HG02870 (cell line): ENCODE data around the gene NAV2.
"Not testable (repeated sequence)": the region's sequence is repeated elsewhere in the genome, so short reads cannot be mapped to it uniquely, and the experiment has no call there.

Experiments used
- ATAC-seq: cut with Tn5 transposase; IDR thresholded peaks from one replicate; pipeline ENCODE4 v1.9.1; 2021; ENCODE audit warnings: mild to moderate bottlenecking, moderate library complexity; ENCODE audit not compliant: unreplicated experiment

NAV2 gene

DNA sequence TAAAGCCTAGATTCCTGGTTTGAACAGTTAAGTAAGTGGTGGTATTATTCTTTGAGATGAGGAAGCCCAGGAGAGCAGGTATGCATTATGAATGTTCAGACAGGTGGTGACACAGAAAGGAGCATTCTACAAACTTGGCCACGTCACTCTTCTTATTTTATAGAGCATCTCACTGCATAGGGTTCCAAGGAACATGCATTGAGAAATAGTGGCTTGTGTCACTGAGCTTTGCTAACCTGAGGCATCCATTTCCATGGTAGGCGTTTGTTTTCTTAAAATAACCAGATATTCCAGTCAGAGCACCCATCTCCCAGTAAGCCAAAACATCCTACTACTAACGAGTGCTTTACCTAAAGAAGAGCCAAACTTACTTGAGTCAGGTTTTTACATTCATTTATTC is 169.7 kb downstream of the NAV2 start:
- no peak for ATAC-seq

- ATAC-seq = no peak
Observed at GRCh38 chr11:19886498-19886897, 173.9 kb downstream of the NAV2 start.

GRCh38 chr11:19887842-19888241 is 175.2 kb downstream of the NAV2 start:
- ATAC-seq = no peak

GRCh38 chr11:19889531-19889930 is 176.9 kb downstream of the NAV2 start:
- no peak for ATAC-seq

DNA sequence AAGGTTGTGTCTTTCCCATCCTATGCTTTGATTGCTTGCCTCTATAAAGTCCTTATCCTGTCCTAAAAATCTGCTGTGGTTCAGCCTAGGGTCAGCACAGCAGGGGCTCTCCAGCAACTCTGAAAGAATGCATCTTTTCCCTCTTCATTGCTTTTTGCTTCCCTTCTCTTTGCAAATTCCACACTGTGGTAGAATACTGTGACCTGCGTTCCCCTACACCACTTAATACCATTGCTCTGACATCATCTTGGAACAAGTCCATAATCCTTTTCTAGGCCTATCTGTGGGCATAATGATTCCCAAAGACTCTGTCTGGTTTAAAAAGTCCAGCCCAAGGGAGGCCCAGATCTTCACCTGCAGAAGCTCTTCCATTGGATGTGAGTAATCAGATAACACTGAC is 177.7 kb downstream of the NAV2 start:
- ATAC-seq = no peak

GRCh38 chr11:19891022-19891421 is 178.4 kb downstream of the NAV2 start:
- ATAC-seq = no peak

- ATAC-seq = no peak
Observed at GRCh38 chr11:19892387-19892786, 179.8 kb downstream of the NAV2 start.

GRCh38 chr11:19892876-19893275 is 180.2 kb downstream of the NAV2 start:
- ATAC-seq = no peak

DNA sequence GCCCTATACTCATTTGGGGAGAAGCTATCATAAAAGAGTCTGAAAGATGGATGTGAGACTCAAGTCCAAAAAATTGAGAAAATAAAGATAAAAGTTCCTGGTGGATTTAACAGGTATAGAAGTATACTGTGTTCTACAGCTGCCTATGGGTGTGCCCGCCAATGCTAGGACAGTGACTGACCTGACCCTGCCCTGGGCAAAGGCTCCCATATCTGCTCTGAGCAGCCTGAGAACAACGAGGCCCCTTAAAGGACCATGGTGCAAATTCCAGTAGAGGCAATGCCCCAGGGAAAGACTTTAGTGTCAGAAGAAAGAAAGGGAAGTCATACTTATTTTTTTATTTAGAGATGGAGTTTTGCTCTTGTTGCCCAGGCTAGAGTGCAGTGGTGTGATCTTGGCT is 181.8 kb downstream of the NAV2 start:
- no peak for ATAC-seq

DNA sequence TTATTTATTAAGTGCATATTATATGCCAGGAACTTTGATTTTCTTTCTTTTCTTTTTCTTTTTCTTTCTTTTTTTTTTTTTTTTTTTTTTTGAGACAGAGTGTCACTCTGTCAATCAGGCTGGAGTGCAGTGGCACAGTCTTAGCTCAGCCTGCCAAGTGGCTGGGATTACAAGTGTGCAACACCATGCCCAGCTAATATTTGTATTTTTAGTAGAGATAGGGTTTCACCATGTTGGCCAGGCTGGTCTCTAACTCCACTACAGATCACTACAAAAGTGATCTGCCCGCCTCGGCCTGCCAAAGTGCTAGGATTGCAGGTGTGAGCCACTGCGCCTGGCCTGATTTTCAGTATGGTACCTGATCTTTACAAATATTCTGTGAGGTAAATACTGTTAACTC is 182.4 kb downstream of the NAV2 start:
- ATAC-seq = not testable (repeated sequence)

DNA sequence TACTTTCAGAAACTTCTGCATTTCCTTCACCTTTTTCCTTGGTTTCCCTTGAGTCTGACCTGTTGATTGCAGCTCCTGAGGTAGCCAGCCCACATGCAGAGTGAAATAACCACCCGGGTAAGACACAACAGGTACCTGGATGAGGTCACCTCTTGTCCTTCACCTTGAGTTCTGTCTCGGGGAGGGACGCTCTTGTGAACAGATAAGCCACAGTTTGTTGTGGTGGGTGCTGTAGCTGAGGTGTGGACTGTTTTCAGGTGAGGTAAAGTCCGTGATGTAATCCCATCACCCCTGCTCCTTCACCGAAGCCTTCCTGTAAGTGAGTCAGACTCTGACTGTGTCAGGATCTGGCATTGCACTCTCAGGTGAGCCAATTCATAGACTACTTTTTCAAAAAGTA is 183.1 kb downstream of the NAV2 start:
- no peak for ATAC-seq

DNA sequence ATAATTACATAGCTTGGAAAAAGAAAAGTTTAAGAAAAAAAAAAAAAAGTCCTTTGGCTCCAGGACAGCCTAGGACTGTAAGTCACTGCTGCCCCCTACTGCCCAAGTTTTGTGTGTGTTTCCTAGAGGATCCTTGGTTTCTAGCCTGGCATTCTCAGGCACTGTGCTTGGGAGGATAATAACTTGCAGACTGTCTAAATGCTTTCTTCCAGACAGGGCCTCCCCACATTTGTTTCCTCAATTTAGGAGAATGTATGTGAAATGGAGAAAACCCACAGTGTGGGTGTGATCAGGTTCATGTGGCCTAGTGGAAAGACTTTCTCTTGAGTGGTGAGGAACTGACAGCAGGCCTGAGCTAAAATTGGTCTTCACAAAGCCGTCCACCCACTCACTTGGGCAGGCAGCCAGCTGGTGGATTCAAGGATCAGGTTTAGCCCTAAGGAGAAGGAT is 191.0 kb downstream of the NAV2 start:
- ATAC-seq = no peak

DNA sequence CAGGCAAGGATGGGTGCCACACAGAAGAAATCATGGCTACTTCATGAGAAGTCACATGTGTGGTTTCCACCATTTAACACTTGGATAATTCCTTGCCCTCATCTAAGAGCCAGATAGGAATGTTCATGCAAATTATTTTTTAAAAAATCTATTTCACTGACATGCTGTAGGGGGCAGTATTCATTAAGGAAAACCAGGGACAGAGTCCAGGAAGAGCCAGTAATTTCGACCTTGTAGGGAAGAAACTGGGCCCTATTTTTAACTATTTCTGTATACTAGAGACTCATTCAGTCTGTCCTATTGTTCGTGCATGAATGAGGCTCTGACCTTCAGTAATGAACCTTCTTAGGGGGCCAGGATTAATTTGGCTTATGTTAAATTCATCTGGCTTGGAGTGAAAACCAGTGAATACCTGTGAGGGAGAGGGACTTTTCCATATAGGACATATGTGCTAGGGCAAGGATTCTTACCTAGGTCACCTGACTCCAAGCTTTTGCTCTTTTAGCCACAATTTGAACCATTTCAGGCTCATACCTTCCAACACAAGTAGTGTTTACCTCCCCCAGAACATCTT is 192.7 kb downstream of the NAV2 start:
- no peak for ATAC-seq

- ATAC-seq = no peak
Observed at GRCh38 chr11:19906126-19906525, 193.5 kb downstream of the NAV2 start.

DNA sequence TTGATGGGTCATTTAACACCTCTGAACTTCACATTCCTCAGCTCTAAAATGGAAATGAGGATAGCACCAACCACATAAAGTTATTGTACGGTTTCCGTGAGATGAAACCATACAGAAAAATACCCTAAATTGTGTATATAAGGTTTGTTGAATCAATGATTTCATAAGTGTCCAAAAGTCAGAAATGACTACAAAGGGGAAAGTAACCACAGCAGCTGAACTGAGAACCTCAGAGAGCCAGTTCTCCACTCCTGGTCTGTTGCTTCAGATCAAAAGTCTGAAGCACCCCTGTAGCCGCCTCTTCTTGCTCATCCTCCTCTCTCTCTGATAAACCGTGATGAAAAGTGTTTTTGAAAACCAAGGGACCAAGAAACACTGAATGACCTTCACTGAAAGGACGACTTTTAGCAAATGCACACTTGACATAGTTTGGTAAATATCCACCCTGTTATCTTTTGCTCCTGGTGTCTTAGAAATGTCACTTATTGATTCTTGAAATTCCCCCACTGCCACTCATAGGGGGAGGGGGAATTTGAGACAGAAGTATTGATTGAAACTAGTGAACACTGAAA is 194.5 kb downstream of the NAV2 start:
- ATAC-seq = peak; percentile 93

DNA sequence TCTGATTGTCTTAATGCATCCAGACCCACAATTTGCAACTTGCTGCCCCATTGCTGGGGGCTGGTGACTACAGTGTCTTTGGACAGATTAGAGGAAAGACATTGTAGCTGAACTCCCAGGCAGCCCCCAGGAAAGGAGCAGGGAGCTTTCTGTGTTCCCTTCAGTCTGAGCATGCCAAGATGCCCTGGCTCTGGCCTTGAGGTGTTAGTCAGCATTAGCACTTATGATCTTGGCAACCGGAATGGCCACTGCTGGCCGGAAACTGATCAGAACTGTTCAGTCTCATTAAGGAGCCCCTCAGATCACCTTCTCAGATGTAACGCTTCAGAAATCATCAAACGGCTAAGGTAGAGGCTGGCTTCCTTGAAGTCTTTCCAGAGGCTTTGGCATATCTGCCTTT is 195.2 kb downstream of the NAV2 start:
- no peak for ATAC-seq

DNA sequence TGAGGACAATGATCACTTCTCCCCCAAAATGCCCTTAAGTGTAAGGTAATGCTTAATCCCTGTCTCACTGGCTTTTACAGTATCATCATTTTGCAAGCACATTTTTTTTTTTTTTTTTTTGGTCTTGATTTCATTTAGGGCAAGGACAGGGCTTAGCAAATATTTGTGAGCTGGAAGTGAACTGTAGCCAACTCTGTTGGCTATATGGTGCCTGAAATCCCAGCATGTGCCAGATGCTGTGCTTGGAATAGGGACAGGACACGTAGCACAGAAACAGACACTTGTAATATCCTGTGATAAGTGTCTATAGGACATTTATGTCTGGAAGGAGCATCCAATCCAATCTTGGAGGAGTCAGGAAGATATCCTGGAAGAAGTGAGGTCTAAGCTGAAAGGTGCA is 198.3 kb downstream of the NAV2 start:
- no peak for ATAC-seq

GRCh38 chr11:19912115-19912957 is 199.7 kb downstream of the NAV2 start:
- no peak for ATAC-seq

DNA sequence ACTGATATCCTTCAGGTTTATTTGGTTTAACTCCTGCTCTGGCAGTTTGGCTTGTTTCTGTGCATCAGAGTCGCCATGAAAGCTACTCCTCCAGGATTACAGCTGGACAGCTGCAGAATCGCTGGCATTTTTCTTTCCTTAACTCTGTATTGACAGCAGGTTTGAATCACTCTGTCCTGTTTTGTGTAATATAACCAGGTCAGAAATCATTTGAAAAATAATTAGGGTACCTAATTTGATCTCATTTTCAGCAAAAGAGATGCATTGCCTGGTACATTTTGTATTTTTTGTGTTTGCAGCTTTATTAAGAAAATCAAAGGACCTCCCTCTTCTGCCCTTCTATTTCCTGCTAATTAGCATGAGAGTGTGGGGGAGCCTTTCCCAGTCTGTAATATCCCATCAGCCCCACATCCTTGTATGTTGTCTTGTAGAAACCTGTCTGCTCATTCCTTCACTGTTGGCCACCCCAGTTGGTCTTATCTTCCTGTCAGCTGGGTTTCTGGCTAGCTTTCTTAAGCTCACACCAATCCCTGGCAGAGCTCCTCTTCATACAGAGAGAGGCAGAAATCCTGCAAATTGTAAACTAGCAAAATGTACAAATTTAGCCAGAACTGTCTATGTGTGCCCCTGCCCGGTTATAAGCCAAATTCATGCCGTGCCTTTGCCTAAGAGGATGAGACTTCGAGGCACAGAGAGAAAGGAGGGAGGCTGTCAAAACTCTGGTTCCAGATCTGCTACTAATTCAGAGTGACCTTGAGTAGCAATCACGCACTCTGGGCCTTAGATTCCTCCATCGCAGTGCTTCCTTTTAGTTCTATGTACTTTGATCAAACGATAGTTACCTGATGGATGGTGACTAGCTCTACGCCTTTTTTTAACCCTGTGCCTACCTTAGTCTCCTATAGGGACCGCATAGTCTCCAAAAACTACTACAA is 200.6 kb downstream of the NAV2 start:
- ATAC-seq = no peak

DNA sequence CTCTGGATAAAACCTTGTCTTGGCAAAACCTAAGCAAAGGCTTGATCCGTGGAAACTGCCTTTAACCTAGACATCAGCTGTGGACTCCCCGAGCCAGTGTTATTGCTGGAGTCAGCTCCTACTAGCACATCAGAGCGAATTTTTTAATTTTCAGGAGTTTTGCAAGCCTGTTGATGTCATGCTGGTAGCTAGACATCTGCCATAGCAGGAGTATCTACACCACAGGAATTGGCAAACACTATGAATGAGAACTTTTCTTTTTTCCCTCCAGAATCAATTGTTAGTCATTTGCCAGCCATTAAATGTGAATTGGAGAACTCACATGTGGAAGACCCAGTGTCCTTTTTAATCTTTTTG is 201.2 kb downstream of the NAV2 start:
- no peak for ATAC-seq

GRCh38 chr11:19915808-19916207 is 203.2 kb downstream of the NAV2 start:
- ATAC-seq = no peak
